Loucy (cell line): ENCODE data around the gene PTPRH.

Experiments used
- H2AFZ ChIP-seq: fragments of 200-600 bp; sonication (generic); 2 replicates; pipeline ENCODE4 v1.6.0; 2016; ENCODE audit warnings: antibody characterized with exemption, mild to moderate bottlenecking, low read length, moderate library complexity
- H3F3A ChIP-seq: fragments of 200-600 bp; 2 replicates; pipeline ENCODE4 v1.6.0; 2016; ENCODE audit warnings: antibody characterized with exemption, low read depth, mild to moderate bottlenecking
- H3K27me3 ChIP-seq: fragments of 200-600 bp; sonication (generic); 2 replicates; pipeline ENCODE4 v1.6.1; 2014; ENCODE audit warnings: low read length, mild to moderate bottlenecking; ENCODE audit not compliant: insufficient read depth, poor library complexity, severe bottlenecking
- H3K36me3 ChIP-seq: fragments of 200-600 bp; sonication (generic); 2 replicates; pipeline ENCODE4 v1.6.1; 2016; ENCODE audit warnings: low read length; ENCODE audit not compliant: insufficient read depth
- H3K4me1 ChIP-seq: fragments of 200-600 bp; sonication (generic); 2 replicates; pipeline ENCODE4 v1.5.1; 2014; ENCODE audit warnings: low read length, mild to moderate bottlenecking; ENCODE audit not compliant: insufficient read depth, poor library complexity, severe bottlenecking
- H3K4me2 ChIP-seq: fragments of 200-600 bp; sonication (generic); 2 replicates; pipeline ENCODE4 v1.6.0; 2014; ENCODE audit warnings: antibody characterized with exemption, low read length, low read depth, mild to moderate bottlenecking; ENCODE audit not compliant: poor library complexity, severe bottlenecking
- H3K4me3 ChIP-seq: fragments of 200-600 bp; sonication (generic); 2 replicates; pipeline ENCODE4 v1.5.1; 2014; ENCODE audit warnings: low read length, mild to moderate bottlenecking, mixed read lengths; ENCODE audit not compliant: poor library complexity, severe bottlenecking
- H3K79me2 ChIP-seq: fragments of 200-600 bp; sonication (generic); 2 replicates; pipeline ENCODE4 v1.6.1; 2014; ENCODE audit warnings: low read length; ENCODE audit not compliant: insufficient read depth
- H3K9ac ChIP-seq: fragments of 200-600 bp; sonication (generic); 2 replicates; pipeline ENCODE4 v1.6.0; 2014; ENCODE audit warnings: mild to moderate bottlenecking, low read depth, low read length, moderate library complexity; ENCODE audit not compliant: poor library complexity, severe bottlenecking
- H3K9me2 ChIP-seq: fragments of 200-600 bp; sonication (generic); replicated peaks from 2 replicates; pipeline ENCODE4 v1.6.1; 2016; ENCODE audit warnings: low read depth, low read length, mixed read lengths
- H3K9me3 ChIP-seq: fragments of 200-600 bp; sonication (generic); 2 replicates; pipeline ENCODE4 v1.6.1; 2014; ENCODE audit warnings: mild to moderate bottlenecking, antibody characterized with exemption, low read length, low read depth; ENCODE audit not compliant: insufficient read depth
- H4K20me1 ChIP-seq: fragments of 200-600 bp; sonication (generic); 2 replicates; pipeline ENCODE4 v1.6.0; 2014; ENCODE audit warnings: antibody characterized with exemption, low read length, mild to moderate bottlenecking; ENCODE audit not compliant: insufficient read depth, poor library complexity, severe bottlenecking
- EZH2phosphoT487 ChIP-seq: fragments of 200-600 bp; IDR thresholded peaks from 2 replicates; pipeline ENCODE4 v1.6.1; 2018; ENCODE audit warnings: antibody characterized with exemption, mild to moderate bottlenecking, moderate library complexity, borderline replicate concordance
- TF ChIP-seq, protein P1 (sequence below): fragments of 200-600 bp; sonication (generic); conservative IDR thresholded peaks from 2 replicates; pipeline ENCODE4 v1.5.1; 2014; ENCODE audit warnings: mild to moderate bottlenecking, antibody characterized with exemption, low read length

The PTPRH gene

DNA sequence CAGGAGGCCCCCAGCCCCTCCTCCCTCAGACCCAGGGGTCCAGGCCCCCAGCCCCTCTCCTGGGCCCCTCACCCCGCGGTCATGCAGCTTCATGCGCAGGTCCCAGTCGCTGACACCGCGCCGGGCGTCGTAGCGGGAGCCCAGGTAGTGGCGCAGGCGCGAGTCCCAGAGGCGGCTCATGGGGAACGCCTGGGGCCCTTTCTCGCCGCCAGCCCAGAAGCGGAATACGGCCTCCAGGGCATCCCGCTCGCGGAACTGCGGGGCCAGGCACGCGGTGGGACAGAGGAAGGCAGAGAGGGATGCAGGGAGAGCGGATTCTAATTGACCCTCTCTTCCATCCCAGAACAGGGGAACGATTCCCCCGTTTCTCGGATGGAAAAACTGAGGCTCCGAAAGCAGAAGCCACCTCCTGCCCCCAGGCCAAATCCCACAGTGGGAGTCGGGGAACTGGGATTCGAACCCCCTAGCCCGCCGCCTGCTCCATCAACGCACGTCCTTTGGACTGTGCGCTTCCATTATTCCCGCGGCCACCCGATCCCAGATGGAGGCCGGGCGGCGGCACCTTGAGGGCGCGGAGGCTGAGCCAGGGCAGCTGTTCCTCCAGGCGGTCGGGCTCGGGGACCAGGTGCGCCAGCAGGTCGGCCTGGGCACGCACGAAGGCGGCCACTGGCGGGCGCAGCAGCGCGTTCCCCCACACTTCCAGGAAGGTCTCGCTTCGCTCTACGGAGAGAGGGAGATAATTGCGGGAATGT lies 47.6 kb downstream of the PTPRH start:
- Histone ChIP-seq H3F3A (no peaks in the 10 kb centered on the region), H4K20me1 (no peaks in the 10 kb centered on the region), H2AFZ (no peak overlapping the region), H3K4me1 (peaks cover 3% of the 10 kb centered on the region), H3K4me3 (no peak overlapping the region), H3K9me2 (no peaks in the 10 kb centered on the region), H3K9ac (no peak overlapping the region), H3K79me2 (no peaks in the 10 kb centered on the region), H3K4me2 (no peak overlapping the region), H3K27me3 (no peaks in the 10 kb centered on the region), H3K36me3 (no peaks in the 10 kb centered on the region), H3K9me3 (no peaks in the 10 kb centered on the region)
- TF ChIP-seq, protein P1, sequence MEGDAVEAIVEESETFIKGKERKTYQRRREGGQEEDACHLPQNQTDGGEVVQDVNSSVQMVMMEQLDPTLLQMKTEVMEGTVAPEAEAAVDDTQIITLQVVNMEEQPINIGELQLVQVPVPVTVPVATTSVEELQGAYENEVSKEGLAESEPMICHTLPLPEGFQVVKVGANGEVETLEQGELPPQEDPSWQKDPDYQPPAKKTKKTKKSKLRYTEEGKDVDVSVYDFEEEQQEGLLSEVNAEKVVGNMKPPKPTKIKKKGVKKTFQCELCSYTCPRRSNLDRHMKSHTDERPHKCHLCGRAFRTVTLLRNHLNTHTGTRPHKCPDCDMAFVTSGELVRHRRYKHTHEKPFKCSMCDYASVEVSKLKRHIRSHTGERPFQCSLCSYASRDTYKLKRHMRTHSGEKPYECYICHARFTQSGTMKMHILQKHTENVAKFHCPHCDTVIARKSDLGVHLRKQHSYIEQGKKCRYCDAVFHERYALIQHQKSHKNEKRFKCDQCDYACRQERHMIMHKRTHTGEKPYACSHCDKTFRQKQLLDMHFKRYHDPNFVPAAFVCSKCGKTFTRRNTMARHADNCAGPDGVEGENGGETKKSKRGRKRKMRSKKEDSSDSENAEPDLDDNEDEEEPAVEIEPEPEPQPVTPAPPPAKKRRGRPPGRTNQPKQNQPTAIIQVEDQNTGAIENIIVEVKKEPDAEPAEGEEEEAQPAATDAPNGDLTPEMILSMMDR, result no peak
- no peak for TF ChIP-seq EZH2phosphoT487

DNA sequence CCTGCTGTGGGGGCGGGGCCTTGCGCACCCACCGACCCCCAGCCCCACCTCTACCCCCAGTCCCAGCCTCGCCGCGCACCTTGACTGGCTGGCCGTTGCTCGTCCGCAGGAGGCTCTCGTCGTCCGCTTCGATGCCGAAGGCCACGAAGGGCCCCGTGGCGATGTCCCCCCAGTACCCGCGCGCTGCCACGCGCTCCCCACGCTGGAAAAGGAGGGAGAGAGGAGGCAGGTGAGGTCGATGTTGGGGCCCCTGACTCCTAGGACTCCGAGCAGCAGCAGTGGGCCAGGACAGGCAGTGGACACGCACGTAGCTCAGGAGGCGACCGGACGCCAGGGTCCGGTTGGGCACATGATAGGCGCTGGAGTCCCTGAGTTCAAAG lies 48.3 kb downstream of the PTPRH start:
- H3F3A ChIP-seq, result no peaks in the 10 kb centered on the region
- H3K9ac ChIP-seq, result no peak overlapping the region
- H3K36me3 ChIP-seq, result no peaks in the 10 kb centered on the region
- H2AFZ ChIP-seq, result no peak overlapping the region
- no peak for TF ChIP-seq EZH2phosphoT487
- TF ChIP-seq, protein P1, result no peak
- no peak overlapping the region for H3K4me2 ChIP-seq
- no peaks in the 10 kb centered on the region for H3K27me3 ChIP-seq
- H3K9me2 ChIP-seq, result no peaks in the 10 kb centered on the region
- H3K4me3 ChIP-seq, result no peak overlapping the region
- H3K4me1 ChIP-seq, result no peaks in the 10 kb centered on the region
- H3K9me3 ChIP-seq, result no peaks in the 10 kb centered on the region
- no peaks in the 10 kb centered on the region for H4K20me1 ChIP-seq
- H3K79me2 ChIP-seq, result no peaks in the 10 kb centered on the region

DNA sequence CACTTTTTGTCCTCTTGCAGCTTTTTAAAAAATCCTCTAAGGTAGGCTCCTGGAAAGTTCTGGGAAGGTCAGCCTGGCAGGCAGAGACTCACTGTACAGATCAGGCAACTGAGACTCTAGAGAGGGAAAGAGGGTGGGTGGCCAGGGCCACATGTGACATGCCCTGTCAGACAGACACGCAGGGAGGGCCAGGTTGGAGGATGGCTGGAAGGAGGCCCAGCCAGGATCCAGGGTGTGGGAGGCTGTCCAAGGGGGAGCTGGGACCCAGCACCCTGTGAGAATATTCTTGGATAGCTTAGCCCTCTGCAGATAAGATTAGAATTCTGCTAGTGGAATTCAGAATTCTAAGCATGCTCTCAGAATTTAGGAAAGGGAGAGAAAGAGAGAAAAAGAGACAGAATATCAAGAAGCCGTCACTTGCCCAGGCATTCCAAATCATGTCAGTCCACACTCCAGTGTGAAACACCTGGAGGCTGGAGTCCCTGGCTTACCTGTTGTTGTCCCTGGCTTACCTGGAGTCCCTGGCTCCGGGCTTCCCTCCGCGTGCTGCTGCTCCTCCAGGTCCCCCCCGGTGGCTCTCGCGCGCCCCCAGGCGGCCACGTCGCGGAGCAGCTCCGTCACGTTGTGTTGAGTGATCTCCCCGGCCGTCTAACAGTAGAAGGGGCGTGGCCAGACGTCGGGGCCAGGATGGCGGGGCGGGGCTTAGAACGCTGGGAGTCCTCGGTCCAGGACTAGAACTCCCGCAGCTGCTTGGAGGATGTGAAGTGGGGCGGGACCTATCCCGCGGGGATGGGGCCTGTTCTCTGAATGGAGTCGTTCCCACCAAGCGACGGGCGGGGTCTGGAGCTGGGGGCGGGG lies 48.9 kb downstream of the PTPRH start:
- no peaks in the 10 kb centered on the region for H3F3A ChIP-seq
- no peaks in the 10 kb centered on the region for H3K27me3 ChIP-seq
- H2AFZ ChIP-seq, result no peak overlapping the region; the same call in 1 of the 2 replicates
- no peaks in the 10 kb centered on the region for H4K20me1 ChIP-seq
- H3K9ac ChIP-seq, result no peak overlapping the region
- TF ChIP-seq, protein P1, result peak; percentile 93
- no peak for TF ChIP-seq EZH2phosphoT487
- H3K9me3 ChIP-seq, result no peaks in the 10 kb centered on the region
- no peaks in the 10 kb centered on the region for H3K36me3 ChIP-seq
- H3K4me3 ChIP-seq, result no peak overlapping the region
- no peak overlapping the region for H3K4me2 ChIP-seq
- no peaks in the 10 kb centered on the region for H3K79me2 ChIP-seq
- no peaks in the 10 kb centered on the region for H3K9me2 ChIP-seq
- H3K4me1 ChIP-seq, result no peaks in the 10 kb centered on the region
